GOT3 (cell line): ENCODE data around the gene RNF223.
"Not testable (repeated sequence)": the region's sequence is repeated elsewhere in the genome, so short reads cannot be mapped to it uniquely, and the experiment has no call there.

Source experiments
- DNase-seq: peaks from one replicate; lab custom pipeline; 2025; ENCODE audit warnings: mixed read lengths; lab: John Stamatoyannopoulos, UW

Gene RNF223

DNA sequence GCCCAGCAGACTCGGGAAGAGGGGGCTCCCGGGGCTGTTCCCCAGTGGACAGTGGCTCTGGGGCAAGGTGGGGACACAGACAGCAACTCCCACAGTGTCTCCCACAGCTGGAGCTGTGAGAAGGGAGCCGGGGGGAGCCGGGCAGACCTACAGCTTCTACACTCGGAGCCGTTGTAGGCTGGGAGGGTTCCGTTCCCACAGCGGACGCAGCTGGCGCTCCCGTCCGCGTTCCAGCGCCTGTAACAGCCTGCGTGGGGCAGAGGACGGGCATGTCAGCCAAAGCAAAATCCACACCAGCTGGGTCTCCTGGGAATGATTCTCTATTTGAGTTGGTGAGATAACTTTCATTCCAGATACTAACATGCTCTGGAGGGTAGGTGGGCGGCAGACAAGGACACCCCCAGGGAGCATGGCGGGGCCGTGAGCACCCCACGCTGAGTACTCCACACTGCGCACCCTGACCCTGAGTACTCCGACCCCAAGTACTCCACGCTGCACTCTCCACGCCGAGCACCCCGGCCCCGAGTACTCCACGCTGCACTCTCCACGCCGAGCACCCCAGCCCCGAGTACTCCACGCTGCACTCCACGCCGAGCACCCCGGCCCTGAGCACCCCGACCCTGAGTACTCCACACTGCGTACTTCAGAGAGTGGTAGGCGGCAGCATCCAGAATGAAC is 13.4 kb upstream of the RNF223 start:
- DNase-seq = no peak

DNA sequence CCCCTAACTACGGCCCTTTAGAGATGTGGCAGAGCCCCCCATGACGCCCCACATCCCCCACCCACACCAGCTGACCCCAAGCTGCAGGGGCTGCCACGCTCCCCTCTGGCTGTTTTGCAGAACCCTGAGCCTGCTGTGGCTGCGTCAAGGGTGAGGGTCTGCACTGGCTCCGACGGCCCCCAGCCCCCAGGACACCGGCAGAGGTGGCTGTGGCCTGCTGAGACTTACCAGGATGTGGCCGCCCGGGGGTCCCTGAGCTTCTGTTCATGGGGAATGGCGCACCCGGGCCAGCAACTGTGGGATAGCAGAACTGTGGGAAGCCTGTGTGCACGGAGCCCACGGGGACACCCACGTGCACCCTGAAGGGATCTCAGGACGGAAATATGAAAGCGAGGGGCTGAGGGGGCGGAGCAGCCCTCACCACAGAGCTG is 12.8 kb upstream of the RNF223 start:
- DNase-seq = no peak

DNA sequence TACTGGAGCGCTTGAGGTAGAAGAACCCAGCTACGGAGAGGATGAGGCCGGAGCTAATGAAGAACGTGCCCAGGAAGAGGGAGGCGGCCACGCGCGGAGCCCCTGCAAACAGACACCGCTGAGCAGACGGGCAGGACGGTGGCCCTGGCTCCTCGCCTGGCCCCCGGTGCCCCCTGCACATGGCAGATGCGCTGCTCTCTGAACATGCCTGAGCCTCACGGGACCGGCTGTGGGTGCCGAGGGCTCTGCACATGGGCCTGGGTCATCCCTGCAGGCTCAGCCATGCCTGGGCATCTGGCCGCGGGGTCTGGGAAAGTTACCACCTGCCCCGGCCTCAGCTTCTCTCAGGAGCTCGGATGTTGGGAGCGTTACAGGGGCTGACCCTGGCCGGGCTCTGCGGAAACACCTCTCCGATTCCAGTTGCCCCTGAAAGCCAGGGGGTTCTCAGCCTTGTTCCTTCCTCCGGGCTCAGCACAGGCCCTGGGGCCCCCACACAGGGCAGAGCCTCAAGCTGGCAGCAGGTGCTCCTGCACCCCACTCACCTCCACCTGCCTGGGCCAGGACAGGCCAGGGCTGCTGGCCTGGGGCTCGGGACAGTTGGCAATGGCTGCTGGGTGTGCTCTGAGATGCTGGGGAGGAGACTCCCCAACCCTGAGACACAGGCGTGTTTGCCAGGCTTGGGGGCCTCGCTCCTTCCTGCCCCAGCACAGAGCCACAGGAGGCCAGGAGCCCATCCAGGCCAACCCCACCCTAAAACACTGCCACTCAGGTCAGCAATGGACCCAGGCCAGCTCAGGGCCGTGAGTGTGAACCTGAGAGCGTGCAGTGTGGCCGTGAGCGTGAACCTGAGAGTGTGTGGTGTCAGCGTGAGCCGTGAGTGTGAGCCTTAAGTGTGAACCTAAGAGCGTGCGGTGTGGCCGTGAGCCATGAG is 12.1 kb upstream of the RNF223 start:
- DNase-seq = no peak

DNA sequence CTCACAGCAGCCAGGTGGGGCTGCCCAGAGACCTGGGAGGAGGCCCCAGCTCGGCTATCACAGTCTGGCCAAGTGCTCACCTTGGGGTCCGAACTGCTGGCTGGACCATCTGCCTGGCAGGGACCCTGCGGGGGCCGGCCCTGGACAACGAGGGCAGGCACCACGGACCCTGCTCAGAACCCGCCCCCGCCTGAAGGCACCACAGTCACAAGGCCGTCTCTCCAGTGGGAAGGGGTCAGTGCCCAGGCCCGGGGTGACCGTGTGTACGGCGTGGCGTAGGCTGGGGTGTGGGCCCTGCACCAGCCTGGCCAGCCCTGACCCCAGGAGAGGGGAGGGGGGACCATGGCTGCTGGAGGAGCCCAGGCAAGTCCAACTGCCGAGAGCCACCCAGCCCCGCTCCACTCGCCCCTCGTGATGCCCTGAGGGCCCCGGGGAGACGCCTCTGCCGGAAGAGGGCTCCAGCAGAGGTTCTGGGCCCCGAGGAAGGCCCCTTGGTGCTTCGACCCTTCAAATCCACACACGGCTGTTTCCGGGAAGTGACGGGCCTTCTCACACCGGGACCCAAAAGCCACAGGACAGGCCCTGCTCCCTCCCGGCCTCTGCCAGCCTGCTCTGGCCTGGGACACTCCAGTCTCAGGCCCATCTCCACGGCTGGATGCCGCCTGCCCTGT is 11.2 kb upstream of the RNF223 start:
- no peak for DNase-seq

DNA sequence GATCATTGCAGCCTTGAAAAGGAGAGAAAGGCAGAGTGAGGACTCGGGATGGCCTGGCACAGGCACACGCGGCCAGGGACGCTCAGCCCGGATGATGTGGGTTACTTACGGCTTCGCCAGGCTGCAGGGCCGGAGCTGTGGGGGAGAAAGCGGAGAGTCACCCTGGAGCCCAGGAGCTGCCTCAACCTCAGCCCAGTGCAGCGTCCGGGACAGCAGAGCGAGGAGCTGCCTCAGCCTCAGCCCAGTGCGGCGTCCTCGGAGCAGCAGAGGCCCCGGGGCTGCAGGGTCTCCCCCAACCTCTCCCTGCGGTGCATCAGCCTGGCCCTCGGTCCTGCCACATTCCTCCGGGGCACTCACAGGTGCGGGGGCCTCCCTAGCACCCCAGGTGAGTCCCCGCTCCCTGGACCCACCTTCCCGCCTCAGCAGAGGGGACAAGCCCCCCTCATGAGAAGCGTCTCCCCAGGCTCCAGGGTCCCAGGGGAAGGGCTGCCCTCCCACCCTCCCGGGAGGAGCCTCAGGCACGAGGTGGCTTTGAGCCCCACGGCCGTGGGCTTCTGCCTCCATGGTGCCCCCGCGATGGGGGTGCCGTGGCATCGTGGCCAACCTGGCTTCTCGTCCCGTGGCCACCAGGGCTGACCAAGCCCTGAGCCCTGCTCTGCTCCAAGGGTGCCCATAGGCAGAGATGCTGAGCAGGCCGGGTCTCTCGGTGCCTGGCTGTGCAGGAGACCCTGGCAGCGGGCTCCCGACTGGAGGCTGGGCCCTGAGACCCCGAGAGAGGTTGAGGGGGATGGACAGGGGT is 10.5 kb upstream of the RNF223 start:
- DNase-seq = no peak

DNA sequence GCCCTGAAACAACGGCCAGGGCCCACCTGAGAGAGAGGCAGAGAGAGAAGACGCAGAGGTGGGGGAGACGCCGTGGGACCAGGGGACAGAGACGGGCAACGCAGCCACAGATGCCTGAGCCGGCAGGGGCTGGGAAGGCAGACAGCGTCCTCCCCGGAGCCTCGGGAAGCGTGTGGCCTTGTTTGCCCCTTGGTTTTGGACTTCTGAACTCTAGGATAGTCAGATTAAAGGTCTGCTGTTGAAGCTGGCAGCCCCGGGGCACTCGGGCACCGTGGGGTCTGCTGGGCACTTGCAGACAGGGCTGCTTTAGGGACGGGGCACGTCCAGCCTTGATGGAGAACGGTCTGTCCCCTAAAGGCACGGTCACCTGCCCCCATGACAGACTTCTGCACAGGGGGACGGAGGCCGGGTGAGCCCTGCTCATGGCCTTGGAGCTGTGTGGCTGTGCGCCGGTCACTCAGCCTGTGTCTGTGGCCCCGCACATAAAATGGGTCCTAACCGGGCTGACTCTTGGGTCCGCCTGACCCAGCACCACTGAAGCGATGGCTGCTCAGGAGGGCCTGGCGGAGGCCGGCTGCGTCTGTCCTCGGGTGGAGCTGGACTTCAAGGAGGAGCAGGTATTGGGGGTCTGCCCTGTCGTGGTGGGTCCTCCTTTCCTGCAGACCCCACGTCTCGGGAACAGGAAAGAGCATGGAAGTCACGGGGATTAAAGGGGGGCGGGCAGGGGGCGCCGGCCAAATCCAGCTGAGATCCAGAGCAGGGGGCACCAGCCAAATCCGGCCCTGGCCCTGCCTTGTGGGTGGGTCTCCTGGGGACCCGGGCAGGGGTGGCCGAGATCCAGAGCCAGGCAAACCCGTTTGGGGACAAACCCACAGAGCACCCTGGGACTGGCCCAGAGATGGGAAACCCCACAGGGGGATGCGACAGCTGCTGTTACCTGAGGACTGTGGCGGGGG is 9.6 kb upstream of the RNF223 start:
- DNase-seq = no peak

DNA sequence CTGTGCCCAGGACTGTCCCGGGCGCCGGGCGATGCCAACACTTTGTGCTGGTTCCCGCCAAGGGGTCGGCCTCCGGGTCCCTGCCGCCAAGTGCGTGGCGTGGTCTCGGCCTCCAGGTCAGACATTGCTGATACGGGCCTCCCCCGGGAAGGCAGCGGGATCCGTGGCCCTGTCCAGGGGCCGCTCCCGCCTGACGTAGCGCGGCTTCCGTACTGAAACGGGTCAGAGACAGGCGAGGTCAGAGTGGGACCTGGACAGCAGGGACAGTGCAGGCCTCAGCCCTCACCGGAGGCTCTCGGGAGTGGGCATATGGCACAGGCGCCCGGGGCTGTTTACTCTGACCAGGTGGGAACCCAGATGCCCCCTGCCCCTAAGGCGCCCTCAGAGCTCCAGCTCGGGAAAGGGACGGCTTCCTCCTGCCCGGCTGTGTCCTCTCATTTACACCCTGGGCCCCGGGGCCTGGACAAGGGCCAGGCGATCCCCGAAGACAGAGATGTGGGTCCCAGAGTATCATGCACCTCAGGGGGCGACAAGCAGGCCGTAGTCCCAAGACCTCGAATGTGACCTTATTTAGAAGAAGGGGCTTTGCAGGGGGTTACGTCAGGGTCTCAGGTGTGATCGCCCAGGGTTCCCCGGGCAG is 8.8 kb upstream of the RNF223 start:
- no peak for DNase-seq

DNA sequence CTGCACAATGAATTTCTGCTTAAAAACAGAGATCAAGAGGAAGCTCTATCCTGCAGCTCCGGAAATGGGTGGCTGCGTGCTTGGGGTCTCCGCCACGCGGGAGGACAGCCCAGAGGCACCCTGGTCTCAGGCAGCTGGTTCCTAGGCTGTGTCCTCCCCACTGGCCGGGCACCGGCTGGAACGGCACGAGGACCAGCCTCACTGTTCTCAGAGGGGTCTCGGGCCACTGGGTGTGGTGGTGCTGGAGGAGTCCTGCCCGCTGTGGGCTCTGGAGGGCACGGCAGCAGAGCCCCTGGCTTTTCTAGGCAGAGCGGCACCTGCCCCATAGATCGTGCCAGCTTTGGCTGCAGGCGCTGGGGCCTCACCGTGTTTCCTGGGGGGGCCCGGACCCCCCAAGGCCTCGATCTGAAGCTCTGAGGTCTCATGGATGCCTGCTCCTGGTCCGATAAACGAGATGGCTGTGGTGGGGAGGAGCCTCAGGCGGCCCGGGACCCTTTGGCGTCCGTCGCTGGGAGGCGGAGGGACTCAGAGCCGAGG is 8.2 kb upstream of the RNF223 start:
- DNase-seq = no peak

DNA sequence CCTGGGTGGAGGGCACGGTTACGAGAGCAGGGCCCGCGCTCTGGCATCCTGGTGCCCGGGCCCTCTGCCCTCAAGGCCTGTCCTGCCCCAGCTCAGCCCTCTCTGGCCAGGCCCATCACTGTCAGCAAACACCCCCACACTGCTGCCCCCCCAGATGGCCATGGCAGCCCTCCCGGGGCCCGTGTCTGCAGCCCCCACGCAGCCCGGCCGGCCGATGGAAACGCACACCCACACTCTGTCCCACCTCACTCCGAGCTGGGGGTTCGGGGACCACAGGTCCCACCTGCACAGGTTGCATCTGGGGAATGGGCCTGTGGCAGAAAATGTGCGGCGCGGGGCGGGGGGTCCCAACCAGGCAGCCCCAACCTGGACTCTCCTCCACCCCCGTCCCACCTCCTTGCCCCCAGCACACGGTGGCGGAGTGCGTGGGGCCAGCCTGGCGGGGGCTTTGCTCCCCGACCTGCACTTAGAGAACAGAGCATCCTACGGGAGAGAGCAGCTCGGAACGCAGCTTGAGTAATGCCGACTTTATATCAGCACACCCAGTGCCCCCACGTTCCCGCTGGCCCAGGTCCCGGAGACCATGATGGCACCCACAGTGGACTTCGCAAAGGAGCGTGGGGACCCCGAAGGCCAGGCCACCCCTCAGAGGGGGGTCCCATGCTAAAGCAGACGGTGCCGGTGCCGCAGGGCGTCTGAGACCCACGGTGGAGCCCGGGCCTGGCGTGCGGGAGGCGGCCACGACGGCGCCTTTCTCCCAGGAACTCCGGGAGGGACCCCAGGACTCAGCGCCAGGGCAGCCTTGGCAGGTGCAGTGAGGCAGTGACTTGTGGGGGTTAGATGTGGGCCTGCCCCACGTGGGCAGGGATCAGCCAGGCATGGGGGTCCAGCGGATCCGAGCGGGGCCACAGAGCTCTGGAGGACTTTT is 7.5 kb upstream of the RNF223 start:
- DNase-seq = no peak

DNA sequence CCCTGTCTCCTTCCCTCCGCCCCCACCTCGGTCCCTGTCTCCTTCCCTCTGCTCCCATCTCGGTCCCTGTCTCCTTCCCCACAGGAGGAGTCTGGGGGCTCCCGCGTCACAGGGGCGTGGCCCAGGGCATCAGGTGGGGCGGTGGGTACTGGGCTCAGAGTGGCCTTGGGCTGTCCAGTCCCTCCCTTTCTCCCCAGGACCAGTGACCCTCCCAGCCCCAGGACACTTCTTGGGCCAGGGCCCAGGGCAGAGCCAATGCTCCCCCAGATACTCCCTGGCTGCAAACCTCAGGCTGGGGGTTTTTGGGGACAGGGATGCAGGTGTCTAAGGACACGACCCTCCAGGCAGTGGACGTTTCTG is 6.8 kb upstream of the RNF223 start:
- no peak for DNase-seq

DNA sequence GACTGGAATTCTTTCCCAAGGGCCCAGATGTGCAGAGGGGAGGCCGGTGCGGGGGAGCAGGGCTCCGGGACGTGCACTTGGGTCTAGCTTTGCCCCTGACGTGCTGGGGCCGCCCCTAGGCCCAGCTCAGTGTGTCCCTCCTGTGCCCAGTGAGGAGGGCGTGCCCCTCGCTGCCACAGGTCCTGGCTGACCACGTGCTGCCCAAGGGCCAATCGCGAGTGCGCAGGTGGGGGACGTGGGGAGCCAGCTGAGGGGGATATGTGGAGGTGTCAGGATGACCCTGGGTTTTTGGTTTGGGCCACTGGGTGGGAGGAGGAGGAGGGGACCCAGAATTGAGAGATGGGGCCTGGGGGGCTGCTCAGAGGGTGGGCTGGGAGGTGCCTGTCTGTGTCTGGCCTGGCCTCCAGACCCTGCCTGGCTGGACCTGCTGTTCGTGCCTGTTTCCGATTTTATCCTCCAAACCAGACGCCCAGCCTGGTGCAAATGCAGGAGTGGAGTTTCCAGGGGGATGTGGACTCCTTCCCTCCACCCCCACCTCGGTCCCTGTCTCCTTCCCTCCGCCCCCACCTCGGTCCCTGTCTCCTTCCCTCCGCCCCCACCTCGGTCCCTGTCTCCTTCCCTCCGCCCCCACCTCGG is 6.1 kb upstream of the RNF223 start:
- DNase-seq = no peak

DNA sequence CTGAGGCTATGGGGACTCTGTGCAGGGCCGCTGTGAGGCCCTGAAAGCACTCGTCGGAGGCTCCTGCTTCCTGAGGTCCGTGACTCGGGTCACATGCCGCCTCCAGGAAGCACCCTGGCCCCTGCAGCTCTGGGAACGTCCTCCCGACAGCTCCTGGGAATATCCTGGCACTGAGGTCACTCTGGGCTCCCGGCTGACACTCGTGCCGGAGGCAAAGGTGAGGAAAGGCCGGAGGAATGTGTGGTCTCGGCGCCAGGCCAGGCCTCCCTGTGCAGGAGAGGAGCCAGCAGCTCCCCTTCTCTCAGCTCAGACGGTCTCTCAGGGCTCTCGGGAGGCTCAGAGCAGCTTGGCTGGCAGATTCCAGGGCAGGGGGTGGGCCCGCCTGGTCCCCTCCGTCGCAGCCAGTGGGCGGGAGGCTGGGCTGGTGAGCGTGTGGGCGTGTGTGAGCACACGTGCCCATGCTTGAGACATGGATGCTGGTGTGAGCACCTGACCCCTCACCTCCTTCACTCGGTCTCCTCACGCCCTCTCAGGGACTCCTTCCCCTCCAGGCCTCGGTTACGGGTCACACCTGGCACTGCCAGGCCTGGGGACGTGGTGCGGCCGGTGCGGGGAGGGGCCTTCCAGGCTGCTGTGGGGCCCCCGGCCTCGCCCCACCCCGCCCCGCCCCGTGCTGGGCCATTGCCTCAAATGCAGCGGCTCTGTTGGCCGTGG is 5.5 kb upstream of the RNF223 start:
- DNase-seq = no peak

DNA sequence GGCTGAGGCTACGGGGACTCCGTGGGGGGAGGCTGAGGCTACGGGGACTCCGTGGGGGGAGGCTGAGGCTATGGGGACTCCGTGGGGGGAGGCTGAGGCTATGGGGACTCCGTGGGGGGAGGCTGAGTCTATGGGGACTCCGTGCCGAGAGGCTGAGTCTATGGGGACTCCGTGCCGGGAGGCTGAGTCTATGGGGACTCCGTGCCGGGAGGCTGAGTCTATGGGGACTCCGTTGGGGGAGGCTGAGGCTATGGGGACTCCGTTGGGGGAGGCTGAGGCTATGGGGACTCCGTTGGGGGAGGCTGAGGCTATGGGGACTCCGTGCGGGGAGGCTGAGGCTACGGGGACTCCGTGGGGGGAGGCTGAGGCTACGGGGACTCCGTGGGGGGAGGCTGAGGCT is 3.3 kb upstream of the RNF223 start:
- not testable (repeated sequence) for DNase-seq

DNA sequence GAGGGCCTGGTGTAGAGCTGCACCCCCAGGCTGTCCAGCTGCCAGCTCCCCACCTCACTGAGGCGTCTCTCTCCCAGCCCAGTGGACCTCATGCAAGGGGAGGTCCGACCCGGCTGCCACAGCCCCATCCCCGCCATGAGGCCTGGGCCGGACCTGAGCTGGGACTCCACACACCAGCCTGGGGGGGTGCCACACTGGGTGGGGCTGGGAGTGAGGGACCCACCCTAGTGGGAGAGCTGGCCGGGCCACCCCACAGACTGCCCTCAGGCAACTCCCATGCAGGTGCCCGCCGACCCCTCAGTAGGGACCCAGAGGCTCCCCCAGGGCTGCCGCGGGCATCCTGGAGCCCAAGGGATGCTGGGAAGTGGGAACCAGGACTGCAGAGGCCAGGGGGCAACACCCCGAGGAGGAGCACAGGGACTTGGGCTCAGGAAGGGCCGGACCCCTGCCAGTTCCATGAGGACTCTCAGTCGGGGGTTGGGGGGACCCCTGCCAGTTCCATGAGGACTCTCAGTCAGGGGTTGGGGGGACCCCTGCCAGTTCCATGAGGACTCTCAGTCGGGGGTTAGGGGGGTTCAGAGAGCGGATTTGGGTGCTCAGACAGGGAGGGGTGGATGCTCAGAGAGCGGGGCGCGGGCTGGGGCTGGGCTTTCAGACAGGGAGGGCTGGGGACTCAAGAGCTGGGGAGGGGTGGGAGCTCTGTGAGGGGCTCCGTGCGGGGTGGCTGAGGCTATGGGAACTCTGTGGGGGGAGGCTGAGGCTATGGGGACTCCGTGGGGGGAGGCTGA is 1.2 kb upstream of the RNF223 start:
- DNase-seq = no peak

DNA sequence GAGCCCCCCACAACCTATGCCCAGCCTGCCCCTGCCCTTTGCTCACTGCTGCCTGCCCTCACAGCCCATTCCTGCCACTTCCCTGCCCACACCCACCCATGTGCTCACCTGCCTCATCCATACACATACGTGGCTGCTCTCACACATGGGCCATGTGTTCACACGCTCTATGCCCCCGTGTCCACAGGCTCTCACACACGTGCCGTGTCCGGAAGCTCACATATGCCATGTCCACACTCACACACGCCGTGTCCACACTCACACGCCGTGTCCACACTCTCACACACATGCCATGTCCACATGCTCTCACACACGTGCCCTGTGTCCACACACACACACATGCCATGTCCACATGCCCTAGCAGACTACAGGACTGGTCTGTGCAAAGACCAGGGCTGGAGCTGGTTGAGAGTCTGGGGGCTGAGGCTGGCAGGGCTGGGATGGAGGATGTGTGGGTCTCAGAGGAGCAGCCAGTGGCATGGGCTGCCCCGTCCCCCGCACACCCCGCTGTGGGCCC is 583 bp upstream of the RNF223 start:
- no peak for DNase-seq

DNA sequence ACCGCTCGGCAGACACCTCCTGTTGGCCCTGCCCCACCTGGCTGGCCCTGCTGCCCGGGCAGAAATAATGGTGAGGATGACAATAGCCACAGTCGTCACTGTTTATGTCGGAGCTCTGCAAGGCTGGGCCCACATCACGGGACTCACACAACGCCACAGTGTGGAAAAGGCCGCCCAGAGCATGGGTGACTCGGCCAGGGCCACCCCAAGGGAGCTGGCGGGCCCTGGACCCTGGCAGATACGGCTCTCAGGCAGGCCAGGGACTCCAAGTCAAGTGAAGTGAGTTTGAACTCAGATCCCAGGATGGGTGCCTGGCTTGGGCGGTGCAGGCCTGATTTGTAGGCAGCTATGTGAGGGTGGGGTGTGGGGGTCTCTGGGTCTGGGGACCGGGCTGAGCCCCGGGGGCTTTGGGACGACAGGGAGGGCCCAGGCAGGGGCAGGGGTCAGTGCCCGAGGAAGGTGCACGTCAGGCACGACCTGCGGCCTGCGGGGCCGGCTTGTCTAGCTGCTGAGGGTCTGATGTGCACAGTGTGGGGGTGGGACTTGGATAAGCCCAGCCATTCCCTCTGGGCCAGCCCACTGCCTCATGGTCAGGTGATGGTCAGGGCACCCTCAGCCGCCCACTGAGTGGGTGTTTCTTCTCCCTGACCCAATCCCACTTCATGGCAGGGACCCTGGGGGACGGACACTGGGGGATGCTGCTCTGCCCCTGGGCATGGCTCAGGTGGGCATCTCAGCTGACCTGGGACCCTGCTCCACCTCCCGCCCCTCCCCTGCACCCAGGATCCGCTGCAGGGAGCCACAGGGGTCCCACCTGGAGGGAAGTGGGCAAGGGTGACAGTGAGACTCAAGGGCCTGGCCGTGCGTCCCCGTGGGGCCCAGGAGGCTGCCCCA is 1.0 kb downstream of the RNF223 start:
- DNase-seq = no peak
